K562 (cell line): ENCODE results near the gene ZFP64. TPM values are rescaled to one million over a fixed set of nuclear protein-coding genes. Genes with fewer than 3 reads are reported as not detected.

ENCODE experiments used
- ATAC-seq: fragments of 200-7000 bp; cut with Tn5 transposase; 3 replicates; pipeline ENCODE4 v1.9.1; 2020; ENCODE audit warnings: moderate library complexity
- BruUV-seq: library from RNA; stranded (reverse); fragments of 400-500 nt; replicated peaks from 2 replicates; lab custom pipeline; 2021; lab: Mats Ljungman, UMichigan
- CTCF ChIA-PET: fragments of 300-600 bp; formaldehyde crosslinking; extraction: SDS; loops from one replicate; lab custom pipeline; 2021; ENCODE audit warnings: low intra/inter-chr PET ratio; lab: Yijun Ruan, JAX
- POLR2A ChIA-PET: fragments of 300-600, 350-650 bp; sonication (Branson Sonifier 250); formaldehyde crosslinking; extraction: SDS; loops from one replicate; lab custom pipeline; 2021; ENCODE audit warnings: antibody characterized with exemption, inconsistent platforms; lab: Yijun Ruan, JAX
- DNase-seq, 4 experiments: peaks; one replicate each; pipeline versions ENCODE4 v3.0.0 to v3.0.0-alpha.2; 2011 to 2018; ENCODE audit warnings: low spot score in 3 of 4, mixed read lengths in 3 of 4; ENCODE audit errors: extremely low read depth in 1 of 4
- FAIRE-seq: peaks from 2 replicates; lab custom pipeline; 2011; peaks lifted over from hg19 to GRCh38; lab: Jason Lieb, UNC
- H2AFZ ChIP-seq: 2 replicates; pipeline ENCODE4 v1.6.0; 2011; ENCODE audit warnings: low read depth, low read length, control low read depth, inconsistent platforms
- H3K27ac ChIP-seq: fragments of 200-600 bp; 3 replicates; pipeline ENCODE4 v1.8.0; 2011; ENCODE audit warnings: low read depth, mild to moderate bottlenecking, control low read depth, inconsistent platforms, low read length, moderate library complexity, mixed read lengths; ENCODE audit errors: extremely low read depth
- H3K27me3 ChIP-seq, 2 experiments: fragments of 300-600 bp in 1 of 2; 2 replicates in 1 of 2; 3 replicates in 1 of 2; pipeline versions ENCODE4 v1.6.0 to v1.8.0; 2011; ENCODE audit warnings: inconsistent platforms in 2 of 2, low read length in 2 of 2, mild to moderate bottlenecking in 1 of 2, mixed read lengths in 1 of 2, moderate library complexity in 1 of 2; ENCODE audit not compliant: control insufficient read depth in 2 of 2, insufficient read depth in 2 of 2
- H3K36me3 ChIP-seq: fragments of 300-600 bp; 3 replicates; pipeline ENCODE4 v1.8.0; 2011; ENCODE audit warnings: mild to moderate bottlenecking, low read length, inconsistent platforms; ENCODE audit not compliant: control insufficient read depth, insufficient read depth
- H3K4me1 ChIP-seq, 2 experiments: fragments of 200-600 bp in 1 of 2; replicated peaks in 1 of 2; 2 replicates in 1 of 2; 3 replicates in 1 of 2; pipeline versions ENCODE4 v1.5.1 to v1.8.0; 2011; ENCODE audit warnings: inconsistent platforms in 2 of 2, low read length in 2 of 2, mild to moderate bottlenecking in 1 of 2, mixed read lengths in 1 of 2, moderate library complexity in 1 of 2; ENCODE audit not compliant: control insufficient read depth in 2 of 2, insufficient read depth in 2 of 2
- H3K4me2 ChIP-seq: 2 replicates; pipeline ENCODE4 v1.6.1; 2011; ENCODE audit warnings: low read length, control low read depth, inconsistent platforms, mixed read lengths; ENCODE audit not compliant: insufficient read depth
- H3K4me3 ChIP-seq: fragments of 200-600 bp; sonication (generic), shearing (Covaris generic); 2 replicates; pipeline ENCODE4 v1.5.1; 2016; ENCODE audit warnings: control low read depth, inconsistent platforms
- H3K79me2 ChIP-seq: fragments of 200-600 bp; 3 replicates; pipeline ENCODE4 v1.8.0; 2011; ENCODE audit warnings: low read length, inconsistent platforms; ENCODE audit not compliant: control insufficient read depth, insufficient read depth
- H3K9ac ChIP-seq, 2 experiments: 2 replicates each; pipeline versions ENCODE4 v1.6.0 to v1.6.1; 2011; ENCODE audit warnings: low read depth in 2 of 2, low read length in 2 of 2, control low read depth in 1 of 2, inconsistent platforms in 1 of 2, mild to moderate bottlenecking in 1 of 2, mixed read lengths in 1 of 2; ENCODE audit not compliant: insufficient read depth in 1 of 2
- H3K9me1 ChIP-seq: one replicate; pipeline ENCODE4 v1.6.0; 2011; ENCODE audit warnings: inconsistent platforms, mild to moderate bottlenecking, low read length, moderate library complexity; ENCODE audit not compliant: control insufficient read depth, insufficient read depth
- H3K9me3 ChIP-seq: replicated peaks from 2 replicates; pipeline ENCODE4 v1.5.1; 2011; ENCODE audit warnings: low read depth, low read length, inconsistent platforms; ENCODE audit not compliant: control insufficient read depth, insufficient read depth
- H4K20me1 ChIP-seq: replicated peaks from 2 replicates; pipeline ENCODE4 v1.6.1; 2011; ENCODE audit warnings: low read length, inconsistent platforms, mixed read lengths; ENCODE audit not compliant: control insufficient read depth, insufficient read depth
- MTA3 ChIP-seq: fragments of 450-650 bp; formaldehyde crosslinking; IDR thresholded peaks from 2 replicates; pipeline ENCODE4 v1.6.1; 2017; ENCODE audit warnings: mild to moderate bottlenecking, borderline replicate concordance
- WGBS: fragments of 100-300 bp; shearing (Covaris generic); methylation state at CpG from one replicate; pipeline ENCODE4 v1.1.6; 2016; ENCODE audit warnings: low coverage, mixed read lengths; ENCODE audit not compliant: insufficient coverage; ENCODE audit errors: missing lambda C conversion rate; 5-methylcytosine and 5-hydroxymethylcytosine counted together
- in situ Hi-C: fragments of 300-500 bp; cut with MboI; formaldehyde crosslinking; loops from 4 replicates; pipeline ENCODE4 v1.15.0; 2018; ENCODE audit warnings: inconsistent platforms, mixed read lengths
- intact Hi-C: fragments of 100-400 bp; cut with micrococcal nuclease; formaldehyde crosslinking; loops from 2 replicates; pipeline ENCODE4 v1.14.2; 2022
- polyA plus RNA-seq, 8 experiments: library from polyadenylated mRNA; depleted of rRNA in 4 of 8; stranded (reverse) in 5 of 8; unstranded in 3 of 8; fragments of >200 nt; fragmentation: Nextera tagmentation in 2 of 8; fragmentation: Illumina TruSeq in 1 of 8; extraction: Ambion mirVana in 2 of 8; extraction: Trizol in 1 of 8; gene quantifications; 2 replicates each; pipeline versions ENCODE4 v1.2.1 to v1.2.3, GENCODE V29; 2011 to 2014; ENCODE audit warnings: inconsistent platforms in 1 of 8, missing spikeins in 1 of 8
- total RNA-seq, 7 experiments: library from RNA; depleted of rRNA in 6 of 7; stranded (reverse); fragments of >200 nt in 6 of 7; fragmentation: Illumina TruSeq in 2 of 7; extraction: Trizol in 2 of 7; gene quantifications; 2 replicates each; pipeline versions ENCODE4 v1.2.1 to v1.2.3, GENCODE V29; 2011 to 2021; ENCODE audit warnings: low replicate concordance in 1 of 7
- TF ChIP-seq, protein P1 (sequence below): fragments of 450-650 bp; IDR thresholded peaks from 2 replicates; pipeline ENCODE4 v1.6.1; 2017; ENCODE audit warnings: antibody characterized with exemption

ZFP64 gene
- total and polyA plus RNA-seq, 9 of the 15 experiments (the other 6 are each of a cell fraction or from before 2014, with no cell fraction given) = 1.4 to 13.4 (median 7.0) TPM

DNA sequence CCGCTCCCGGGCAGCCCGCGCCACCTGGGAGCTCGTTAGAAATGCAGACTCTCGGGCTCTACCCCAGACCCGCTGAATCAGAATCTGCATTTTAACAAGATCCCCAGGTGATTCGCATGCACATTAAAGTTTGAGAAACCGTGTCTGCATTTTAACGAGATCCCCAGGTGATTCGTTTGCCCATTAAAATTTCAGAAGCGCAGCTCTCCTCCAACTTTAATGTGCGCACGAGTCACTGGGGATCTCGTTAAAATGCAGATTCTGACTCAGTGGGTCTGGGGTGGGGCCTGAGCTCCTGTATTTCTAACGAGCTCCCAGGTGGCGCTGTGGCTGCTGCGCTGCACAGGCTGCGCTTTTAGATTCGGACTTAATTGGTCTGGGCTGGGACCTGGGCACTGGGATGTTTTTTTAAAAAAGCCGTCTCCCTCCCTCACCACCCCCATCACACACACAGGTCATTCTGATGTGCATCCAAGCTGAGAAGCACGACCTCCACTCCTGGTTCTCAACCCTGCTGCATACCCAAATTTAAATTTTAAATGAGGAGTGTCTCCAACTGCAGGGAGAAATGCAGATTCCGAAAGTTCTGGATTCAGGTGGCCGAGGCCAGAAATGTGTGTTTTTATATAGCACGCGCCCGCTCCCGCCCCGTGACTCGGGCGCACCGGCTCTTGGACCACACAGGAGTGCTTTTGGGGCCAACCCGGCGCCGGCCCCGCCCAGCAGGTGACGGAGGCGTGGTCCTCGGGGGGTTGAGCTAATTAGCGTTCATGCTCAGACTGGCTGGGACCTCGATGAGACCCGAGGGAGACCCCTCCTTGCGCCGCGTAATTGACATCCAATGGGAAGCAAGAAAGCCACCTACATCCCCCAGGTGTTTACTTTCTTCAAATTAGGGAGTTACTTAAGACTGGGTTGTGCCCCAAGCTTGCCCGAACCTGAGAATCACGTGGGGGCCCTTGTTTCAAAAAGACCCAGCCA, 85.8 kb downstream of the ZFP64 start:
- Histone ChIP-seq H3K27me3 (peaks cover 0 to 6% of the 10 kb centered on the region in 2 experiments; a peak in 3 of 5 replicates), H3K9me1 (no peaks in the 10 kb centered on the region), H3K36me3 (no peaks in the 10 kb centered on the region), H3K79me2 (no peaks in the 10 kb centered on the region), H3K9me3 (no peaks in the 10 kb centered on the region), H3K4me2 (no peak overlapping the region), H4K20me1 (no peaks in the 10 kb centered on the region), H3K9ac (no peak overlapping the region), H3K4me3 (no peak overlapping the region), H2AFZ (no peak overlapping the region), H3K4me1 (peaks cover 0 to 14% of the 10 kb centered on the region in 2 experiments; a peak in 2 of 5 replicates), H3K27ac (no peak overlapping the region)
- no peak for FAIRE-seq
- CTCF ChIA-PET = no interaction called here
- no TSS peak for BruUV-seq
- in situ Hi-C loops (no loop called here), intact Hi-C loops (no loop called here)
- POLR2A ChIA-PET = no interaction called here
- WGBS = 60% methylated on average over 45 of the region's 47 CpGs
- TF ChIP-seq MTA3 = no peak
- TF ChIP-seq, protein P1, sequence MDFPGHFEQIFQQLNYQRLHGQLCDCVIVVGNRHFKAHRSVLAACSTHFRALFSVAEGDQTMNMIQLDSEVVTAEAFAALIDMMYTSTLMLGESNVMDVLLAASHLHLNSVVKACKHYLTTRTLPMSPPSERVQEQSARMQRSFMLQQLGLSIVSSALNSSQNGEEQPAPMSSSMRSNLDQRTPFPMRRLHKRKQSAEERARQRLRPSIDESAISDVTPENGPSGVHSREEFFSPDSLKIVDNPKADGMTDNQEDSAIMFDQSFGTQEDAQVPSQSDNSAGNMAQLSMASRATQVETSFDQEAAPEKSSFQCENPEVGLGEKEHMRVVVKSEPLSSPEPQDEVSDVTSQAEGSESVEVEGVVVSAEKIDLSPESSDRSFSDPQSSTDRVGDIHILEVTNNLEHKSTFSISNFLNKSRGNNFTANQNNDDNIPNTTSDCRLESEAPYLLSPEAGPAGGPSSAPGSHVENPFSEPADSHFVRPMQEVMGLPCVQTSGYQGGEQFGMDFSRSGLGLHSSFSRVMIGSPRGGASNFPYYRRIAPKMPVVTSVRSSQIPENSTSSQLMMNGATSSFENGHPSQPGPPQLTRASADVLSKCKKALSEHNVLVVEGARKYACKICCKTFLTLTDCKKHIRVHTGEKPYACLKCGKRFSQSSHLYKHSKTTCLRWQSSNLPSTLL = no peak
- no peak for DNase-seq
- no peak for ATAC-seq
